ENCODE measurements around the gene COMMD8.

- no peak for TF ChIP-seq CTCF (IDR thresholded peaks at IDR 0.05 in 8 of 11, conservative IDR thresholded peaks at IDR 0.05 in 3 of 11)
- TF ChIP-seq POLR2AphosphoS5 (IDR thresholded peaks at IDR 0.05): no peak
- TF ChIP-seq POLR2A (IDR thresholded peaks at IDR 0.05): no peak
Measured at GRCh38 chr4:47493238-47494123, 30.0 kb upstream of the COMMD8 start.

Data from spleen (tissue), 7 donors.